ENCODE data around the gene PHLPP2. TPM values are rescaled to one million over a fixed set of nuclear protein-coding genes. Genes with fewer than 3 reads are reported as not detected.

The PHLPP2 gene
- total RNA-seq, 1 donor from 2014 or later = 18.7 TPM

DNA sequence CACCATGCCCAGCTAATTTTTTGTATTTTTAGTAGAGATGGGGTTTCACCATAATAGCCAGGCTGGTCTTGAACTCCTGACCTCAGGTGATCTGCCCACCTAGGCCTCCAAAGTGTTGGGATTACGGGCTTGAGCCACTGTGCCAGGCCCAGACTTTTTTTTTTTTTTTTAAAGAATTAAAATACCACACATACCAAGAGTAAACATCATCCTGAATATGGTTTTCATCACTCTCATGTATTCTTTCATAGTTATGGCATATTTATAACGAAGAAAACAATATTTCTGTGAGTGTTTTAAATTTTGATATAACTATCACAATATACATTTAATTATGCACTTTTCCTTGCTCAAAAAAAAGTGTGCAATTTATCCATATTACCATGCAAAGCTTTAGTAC, 50.3 kb downstream of the PHLPP2 start:
- Mint-ChIP-seq H3K4me3 (no peak overlapping the region), H3K4me1 (no peaks in the 10 kb centered on the region), H3K36me3 (ENCODE audit: low read depth) (peaks cover 23% of the 10 kb centered on the region), H3K27me3 (ENCODE audit: low read depth) (no peaks in the 10 kb centered on the region), H3K27ac (ENCODE audit: unreplicated experiment) (no peak overlapping the region), H3K9me3 (no peaks in the 10 kb centered on the region)
- TF ChIP-seq, protein P1, sequence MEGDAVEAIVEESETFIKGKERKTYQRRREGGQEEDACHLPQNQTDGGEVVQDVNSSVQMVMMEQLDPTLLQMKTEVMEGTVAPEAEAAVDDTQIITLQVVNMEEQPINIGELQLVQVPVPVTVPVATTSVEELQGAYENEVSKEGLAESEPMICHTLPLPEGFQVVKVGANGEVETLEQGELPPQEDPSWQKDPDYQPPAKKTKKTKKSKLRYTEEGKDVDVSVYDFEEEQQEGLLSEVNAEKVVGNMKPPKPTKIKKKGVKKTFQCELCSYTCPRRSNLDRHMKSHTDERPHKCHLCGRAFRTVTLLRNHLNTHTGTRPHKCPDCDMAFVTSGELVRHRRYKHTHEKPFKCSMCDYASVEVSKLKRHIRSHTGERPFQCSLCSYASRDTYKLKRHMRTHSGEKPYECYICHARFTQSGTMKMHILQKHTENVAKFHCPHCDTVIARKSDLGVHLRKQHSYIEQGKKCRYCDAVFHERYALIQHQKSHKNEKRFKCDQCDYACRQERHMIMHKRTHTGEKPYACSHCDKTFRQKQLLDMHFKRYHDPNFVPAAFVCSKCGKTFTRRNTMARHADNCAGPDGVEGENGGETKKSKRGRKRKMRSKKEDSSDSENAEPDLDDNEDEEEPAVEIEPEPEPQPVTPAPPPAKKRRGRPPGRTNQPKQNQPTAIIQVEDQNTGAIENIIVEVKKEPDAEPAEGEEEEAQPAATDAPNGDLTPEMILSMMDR (conservative IDR thresholded peaks at IDR 0.05) = no peak
- no peak for DNase-seq (ENCODE audit: low read depth, low spot score)

DNA sequence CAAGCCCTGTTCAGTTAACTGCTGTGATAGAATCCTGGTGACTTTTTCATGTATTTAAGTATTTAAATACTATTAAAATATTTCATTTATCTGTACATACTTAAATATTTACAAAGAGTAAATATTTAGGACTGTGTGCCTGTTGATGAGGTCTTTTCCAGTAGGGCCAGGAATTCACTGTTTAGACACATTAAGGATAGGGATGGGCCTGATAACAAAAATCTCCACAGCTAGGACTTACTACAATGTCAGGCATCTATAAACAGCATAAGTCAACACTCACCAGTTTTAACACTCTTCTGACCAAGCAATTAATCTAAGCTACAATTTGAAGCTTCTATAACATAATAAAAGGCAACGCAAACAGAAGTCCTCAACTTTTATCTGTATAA, 50.9 kb downstream of the PHLPP2 start:
- no peak for DNase-seq (ENCODE audit: low read depth, low spot score)
- H3K4me1 Mint-ChIP-seq = no peaks in the 10 kb centered on the region
- H3K27me3 Mint-ChIP-seq (ENCODE audit: low read depth) = no peaks in the 10 kb centered on the region
- H3K36me3 Mint-ChIP-seq (ENCODE audit: low read depth) = peaks cover 20% of the 10 kb centered on the region
- TF ChIP-seq, protein P1 (conservative IDR thresholded peaks at IDR 0.05) = no peak
- no peak overlapping the region for H3K27ac Mint-ChIP-seq (ENCODE audit: unreplicated experiment)
- no peak overlapping the region for H3K4me3 Mint-ChIP-seq
- H3K9me3 Mint-ChIP-seq = no peaks in the 10 kb centered on the region

DNA sequence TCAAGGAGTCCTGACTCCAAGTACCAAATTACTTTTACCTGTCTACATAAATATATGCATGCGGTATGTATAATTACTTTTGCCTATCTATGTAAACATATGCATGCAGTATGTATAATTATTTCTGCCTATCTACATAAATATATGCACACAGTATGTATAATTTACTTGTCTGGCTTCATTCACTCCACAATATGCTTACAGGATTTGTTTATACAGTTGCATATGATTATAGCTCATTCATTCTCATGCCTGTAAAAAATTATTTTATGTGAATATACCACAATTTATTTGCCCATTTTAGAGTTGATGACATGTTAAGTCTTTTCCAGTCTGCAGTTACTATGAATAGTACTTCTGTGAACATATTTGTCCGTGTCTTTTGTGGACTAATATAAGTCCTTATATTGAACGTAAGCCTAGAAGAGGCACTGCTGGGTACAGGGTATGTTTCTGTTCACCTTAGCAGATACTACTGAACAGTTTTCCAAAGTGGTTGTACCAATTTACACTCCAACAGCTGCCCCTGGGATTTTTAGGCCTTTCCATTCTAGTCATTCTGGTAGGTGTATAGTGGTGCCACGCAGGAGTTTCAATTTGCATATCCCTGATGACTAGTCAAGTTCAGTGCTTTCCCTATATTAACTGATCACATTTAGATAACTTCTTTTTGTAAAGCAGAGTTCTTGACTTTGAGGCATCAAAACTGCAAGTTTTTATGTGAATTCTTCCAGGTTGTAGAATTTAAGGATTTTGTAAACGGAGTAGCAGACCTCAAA, 51.5 kb downstream of the PHLPP2 start:
- Mint-ChIP-seq H3K36me3 (ENCODE audit: low read depth) (peaks cover 20% of the 10 kb centered on the region), H3K27me3 (ENCODE audit: low read depth) (no peaks in the 10 kb centered on the region), H3K27ac (ENCODE audit: unreplicated experiment) (no peak overlapping the region), H3K4me3 (no peak overlapping the region), H3K4me1 (no peaks in the 10 kb centered on the region), H3K9me3 (no peaks in the 10 kb centered on the region)
- DNase-seq (ENCODE audit: low read depth, low spot score) = no peak
- TF ChIP-seq, protein P1 (conservative IDR thresholded peaks at IDR 0.05) = no peak

DNA sequence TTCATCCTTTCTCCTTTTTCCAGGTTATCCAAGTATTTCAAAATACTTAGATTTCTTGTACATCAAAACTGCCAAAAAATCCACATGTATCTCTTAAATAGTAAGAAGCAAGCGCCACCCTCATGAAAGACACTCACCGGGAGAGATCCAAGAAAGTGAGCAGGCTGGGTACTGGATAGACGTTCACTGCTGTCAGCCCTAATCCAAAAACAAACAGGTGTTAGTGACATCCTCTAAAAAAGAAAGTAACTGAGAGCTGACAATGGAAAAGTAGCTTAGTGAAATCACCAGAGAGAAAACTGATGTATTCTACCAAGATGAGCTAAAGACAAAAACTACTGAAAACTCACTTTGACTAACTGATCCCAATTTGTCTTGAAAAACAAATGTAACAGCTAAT, 52.4 kb downstream of the PHLPP2 start:
- TF ChIP-seq, protein P1 (conservative IDR thresholded peaks at IDR 0.05) = no peak
- no peak for DNase-seq (ENCODE audit: low read depth, low spot score)
- Mint-ChIP-seq H3K27ac (ENCODE audit: unreplicated experiment) (no peak overlapping the region), H3K27me3 (ENCODE audit: low read depth) (no peaks in the 10 kb centered on the region), H3K9me3 (no peaks in the 10 kb centered on the region), H3K36me3 (ENCODE audit: low read depth) (peaks cover 15% of the 10 kb centered on the region), H3K4me1 (no peaks in the 10 kb centered on the region), H3K4me3 (no peak overlapping the region)

DNA sequence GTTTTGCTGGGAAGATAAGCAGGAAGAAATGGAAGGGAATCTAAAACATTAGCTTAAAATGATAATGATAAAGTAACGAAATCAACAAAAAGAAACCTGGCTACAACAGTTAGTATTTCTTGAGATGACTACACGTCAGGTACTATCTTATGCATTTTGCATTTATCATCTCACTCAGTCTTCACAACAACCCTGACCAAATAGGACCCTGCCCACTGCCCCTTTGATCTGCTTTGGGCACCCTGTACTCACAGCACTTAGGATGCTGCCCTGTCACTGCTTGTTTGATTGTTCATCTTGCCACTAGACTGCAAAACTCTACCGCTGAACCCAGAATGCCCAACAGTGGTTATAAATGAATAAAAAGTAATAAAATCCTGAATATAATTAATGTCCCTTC, 53.3 kb downstream of the PHLPP2 start:
- Mint-ChIP-seq H3K4me3 (no peak overlapping the region), H3K27ac (ENCODE audit: unreplicated experiment) (no peak overlapping the region), H3K4me1 (no peaks in the 10 kb centered on the region), H3K27me3 (ENCODE audit: low read depth) (no peaks in the 10 kb centered on the region), H3K9me3 (no peaks in the 10 kb centered on the region), H3K36me3 (ENCODE audit: low read depth) (peaks cover 12% of the 10 kb centered on the region)
- TF ChIP-seq, protein P1 (conservative IDR thresholded peaks at IDR 0.05) = no peak
- no peak for DNase-seq (ENCODE audit: low read depth, low spot score)
